ENCODE measurements around the gene MSH6. TPM values are rescaled to one million over a fixed set of nuclear protein-coding genes. Genes with fewer than 3 reads are reported as not detected.

The MSH6 gene
- total and polyA plus RNA-seq, 2 of the 13 experiments (the other 11 are each of a cell fraction or from before 2014, with no cell fraction given), result 20.8 to 113 TPM

- TF ChIP-seq CSRNP1 (CRISPR knock-in tag; IDR thresholded peaks at IDR 0.05) (peak; percentile 97), ZNF10 (CRISPR knock-in tag; IDR thresholded peaks at IDR 0.05; ENCODE audit: borderline replicate concordance, low read depth) (no peak), POLR2AphosphoS2 (IDR thresholded peaks at IDR 0.05; ENCODE audit: low read depth, low read length) (no peak), IKZF4 (CRISPR knock-in tag; IDR thresholded peaks at IDR 0.05; ENCODE audit: borderline replicate concordance, low read depth, not compliant biosample characterization) (peak; percentile 93), ZNF331 (CRISPR knock-in tag; IDR thresholded peaks at IDR 0.05) (peak; percentile 56; the same call in 1 of the 2 replicates), HNF1A (IDR thresholded peaks at IDR 0.05; ENCODE audit: low read depth) (no peak), HNF1A (CRISPR knock-in tag; IDR thresholded peaks at IDR 0.05; ENCODE audit: borderline replicate concordance) (no peak; the same call in 1 of the 2 replicates), ZZZ3 (CRISPR knock-in tag; IDR thresholded peaks at IDR 0.05; ENCODE audit: borderline replicate concordance) (no peak; the same call in 1 of the 2 replicates), ZNF607 (CRISPR knock-in tag; IDR thresholded peaks at IDR 0.05; ENCODE audit: borderline replicate concordance) (peak; percentile 96), FOXK1 (CRISPR knock-in tag; IDR thresholded peaks at IDR 0.05; ENCODE audit: borderline replicate concordance, low read depth) (peak; percentile 56), ZNF224 (CRISPR knock-in tag; IDR thresholded peaks at IDR 0.05) (peak; percentile 0; the same call in 1 of the 2 replicates), MTA3 (CRISPR knock-in tag; IDR thresholded peaks at IDR 0.05) (no peak), ZKSCAN8 (CRISPR knock-in tag; IDR thresholded peaks at IDR 0.05; ENCODE audit: borderline replicate concordance) (no peak), FOXA3 (CRISPR knock-in tag; IDR thresholded peaks at IDR 0.05) (peak; percentile 53), SIX4 (CRISPR knock-in tag; IDR thresholded peaks at IDR 0.05) (no peak; the same call in 1 of the 2 replicates), ZNF670 (CRISPR knock-in tag; IDR thresholded peaks at IDR 0.05; ENCODE audit: borderline replicate concordance) (peak; percentile 91; the same call in 1 of the 2 replicates), HMG20B (CRISPR knock-in tag; conservative IDR thresholded peaks at IDR 0.05) (no peak), ATF7-NPFF (CRISPR knock-in tag; IDR thresholded peaks at IDR 0.05; ENCODE audit: low read depth) (peak; percentile 99), ZMYM4 (CRISPR knock-in tag; IDR thresholded peaks at IDR 0.05) (peak; percentile 80), ZNF180 (CRISPR knock-in tag; IDR thresholded peaks at IDR 0.05; ENCODE audit: borderline replicate concordance, low read depth) (no peak), SETDB1 (CRISPR knock-in tag; IDR thresholded peaks at IDR 0.05; ENCODE audit: borderline replicate concordance) (peak; percentile 91)
These were observed at the start of gene MSH6 (continued) for GRCh38 chr2:47782671-47783485.
